HG03103 (cell line): ENCODE measurements around the gene RNF152.

ENCODE experiments used
- ATAC-seq: cut with Tn5 transposase; IDR thresholded peaks from one replicate; pipeline ENCODE4 v1.9.1; 2021; ENCODE audit warnings: low read depth; ENCODE audit not compliant: unreplicated experiment

RNF152 gene

DNA sequence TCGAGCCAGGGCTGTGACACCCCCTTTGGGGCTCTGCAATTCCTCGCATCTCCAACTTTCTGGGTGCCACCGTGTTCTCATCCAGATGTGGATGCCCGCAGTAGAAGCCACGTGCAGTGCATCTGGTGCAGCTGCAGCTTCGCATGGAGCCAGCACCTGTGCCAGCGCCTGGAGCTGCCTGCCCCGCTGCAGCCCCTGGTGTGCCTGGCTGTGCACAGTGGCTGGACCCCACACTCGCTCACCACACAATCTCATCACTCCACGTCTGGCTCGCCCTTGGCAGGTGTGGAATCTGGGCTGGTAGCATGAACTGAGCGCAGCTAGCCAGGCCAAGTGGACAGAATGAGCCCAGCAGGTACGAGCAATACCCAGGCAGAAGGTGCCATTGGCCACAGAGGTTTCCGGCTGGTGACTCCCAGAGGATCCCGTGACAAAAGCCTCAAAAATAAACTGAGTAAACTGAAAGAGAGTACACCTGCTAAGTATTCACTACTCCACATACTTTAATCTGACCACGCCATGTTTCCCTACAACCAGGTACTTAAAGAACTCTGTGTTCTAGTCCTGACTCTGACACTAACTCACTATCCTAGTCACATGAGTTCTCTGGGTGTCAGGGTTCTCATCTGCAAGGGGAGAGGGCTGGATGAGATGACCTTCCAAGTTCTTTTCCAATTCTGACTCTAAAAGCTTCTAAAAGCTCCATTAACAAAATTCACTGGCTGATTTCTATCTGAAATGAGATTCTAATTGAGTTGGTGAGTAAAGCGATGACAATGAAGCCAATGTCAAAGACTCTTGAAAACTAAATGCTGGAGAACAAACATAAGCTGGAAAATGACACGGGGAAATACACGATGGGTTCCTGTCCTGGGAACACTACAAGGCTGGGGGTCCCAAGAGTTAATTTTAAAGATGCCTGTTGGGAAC, 37.1 kb downstream of the RNF152 start:
- ATAC-seq, result no peak

DNA sequence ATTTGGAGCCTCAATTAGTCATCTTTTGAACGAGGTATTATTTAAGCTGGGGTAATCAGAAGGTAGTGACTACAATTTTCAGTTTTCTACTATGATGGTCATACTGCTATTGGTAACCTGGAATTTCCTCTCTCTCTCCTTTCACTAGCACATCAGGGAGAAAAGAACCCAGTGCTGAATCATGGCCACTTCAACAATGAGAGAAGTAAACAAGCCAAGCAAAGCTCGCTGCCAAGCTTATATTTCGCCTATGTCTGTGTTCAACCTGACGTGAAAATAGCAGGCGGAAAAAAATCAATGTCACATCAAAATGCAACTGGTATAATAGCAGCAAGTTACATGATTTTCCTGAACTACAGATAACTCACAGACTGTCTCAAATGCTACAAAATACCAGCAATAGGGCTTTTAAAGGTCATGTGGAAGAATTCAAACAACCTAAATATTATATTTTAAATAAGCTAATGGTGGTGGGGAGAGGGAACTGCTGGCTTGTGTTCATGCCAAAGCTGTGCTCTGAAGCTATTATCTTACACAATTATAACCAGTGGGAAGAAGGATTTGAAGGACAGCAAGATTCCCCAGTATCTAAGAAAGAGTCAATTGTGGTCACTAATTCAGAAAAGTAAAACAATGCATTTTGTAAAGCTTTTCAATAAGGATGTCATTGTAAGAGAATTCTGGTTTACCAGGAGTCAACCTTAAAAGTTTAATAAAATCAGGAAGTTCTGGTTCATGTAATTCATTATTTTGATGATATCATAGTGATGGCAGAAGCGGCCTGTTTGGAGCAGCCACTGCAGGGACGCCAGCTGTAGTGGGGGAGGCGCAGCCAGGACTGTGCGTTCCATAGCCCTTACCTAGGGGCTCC, 38.0 kb downstream of the RNF152 start:
- ATAC-seq, result no peak

DNA sequence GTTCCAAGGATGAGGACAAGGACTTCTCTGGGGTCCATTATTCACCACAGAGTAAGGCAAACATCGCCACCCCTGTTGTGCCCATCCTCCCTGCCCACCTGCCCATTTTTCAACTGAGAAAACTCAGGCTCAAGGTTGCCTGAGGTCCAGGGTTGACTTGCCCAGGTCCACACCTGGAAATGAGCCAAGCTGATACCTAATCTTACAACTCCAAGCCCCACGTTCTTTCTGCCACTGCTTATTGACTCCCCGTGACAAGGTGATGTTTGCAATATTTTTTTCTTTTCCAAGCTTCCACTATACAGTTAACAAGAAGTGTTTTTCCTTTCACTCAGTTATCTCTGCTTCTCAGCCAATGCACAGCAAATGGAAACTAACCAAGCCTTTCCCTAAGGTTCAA, 39.0 kb downstream of the RNF152 start:
- no peak for ATAC-seq

DNA sequence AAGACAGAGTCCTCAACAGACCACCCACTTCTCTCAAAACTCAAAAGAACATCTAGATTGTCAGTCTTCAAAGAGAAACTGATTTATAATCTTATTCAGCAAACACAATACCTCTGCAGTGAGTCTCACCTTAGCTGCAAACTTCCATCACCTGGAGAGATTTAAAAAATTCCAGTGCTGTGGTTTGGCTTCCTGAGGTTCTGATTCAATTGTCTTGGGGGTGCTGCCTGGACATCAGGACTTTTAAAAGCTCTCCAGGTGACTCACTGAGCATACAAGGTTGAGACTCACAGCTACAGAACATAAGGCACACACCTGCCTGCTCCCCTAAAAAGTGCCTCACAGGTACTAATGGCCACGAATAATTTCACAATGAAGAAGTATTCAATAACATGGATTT, 40.3 kb downstream of the RNF152 start:
- no peak for ATAC-seq

DNA sequence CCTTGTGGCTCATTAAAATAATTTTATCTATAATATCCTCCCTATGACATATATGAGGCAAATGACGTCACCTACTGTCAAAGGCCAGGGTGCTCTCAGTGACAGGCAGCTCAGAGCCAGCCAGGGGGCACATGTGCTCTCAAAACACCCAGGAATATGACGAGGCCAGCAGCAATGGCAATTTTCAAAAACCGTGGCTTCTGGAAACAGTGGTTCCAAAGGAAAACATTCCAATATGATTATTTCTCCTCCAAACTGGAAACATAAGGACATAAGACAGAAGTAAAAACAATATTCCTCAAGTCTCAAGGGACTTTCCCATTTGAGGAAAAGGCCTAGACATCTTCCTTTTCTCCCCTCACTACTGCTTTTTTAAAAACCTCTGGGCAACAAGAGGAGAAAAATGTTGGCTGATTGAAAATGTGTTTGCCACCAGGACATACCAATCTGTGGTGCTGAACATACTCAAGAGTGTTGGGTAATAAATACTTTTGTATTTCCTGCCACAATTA, 40.8 kb downstream of the RNF152 start:
- no peak for ATAC-seq

DNA sequence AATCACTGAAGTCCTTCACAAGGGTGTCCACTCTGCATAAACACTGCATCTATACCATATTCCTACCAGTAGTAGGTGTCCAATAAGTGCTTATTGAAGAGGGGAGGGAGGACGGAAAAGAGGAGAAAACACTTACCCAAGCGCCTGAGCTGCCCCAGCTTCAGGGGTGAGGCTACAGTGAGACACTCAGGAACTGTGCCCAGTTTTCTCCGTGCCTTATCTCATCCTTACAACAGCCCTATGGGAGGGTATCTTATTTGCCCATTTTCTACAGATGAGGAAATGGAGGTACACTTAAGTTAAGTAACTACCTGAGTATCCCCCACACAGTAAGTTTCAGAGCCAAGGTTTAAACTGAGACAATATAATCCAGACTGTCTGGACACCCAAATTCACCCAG, 41.5 kb downstream of the RNF152 start:
- no peak for ATAC-seq

DNA sequence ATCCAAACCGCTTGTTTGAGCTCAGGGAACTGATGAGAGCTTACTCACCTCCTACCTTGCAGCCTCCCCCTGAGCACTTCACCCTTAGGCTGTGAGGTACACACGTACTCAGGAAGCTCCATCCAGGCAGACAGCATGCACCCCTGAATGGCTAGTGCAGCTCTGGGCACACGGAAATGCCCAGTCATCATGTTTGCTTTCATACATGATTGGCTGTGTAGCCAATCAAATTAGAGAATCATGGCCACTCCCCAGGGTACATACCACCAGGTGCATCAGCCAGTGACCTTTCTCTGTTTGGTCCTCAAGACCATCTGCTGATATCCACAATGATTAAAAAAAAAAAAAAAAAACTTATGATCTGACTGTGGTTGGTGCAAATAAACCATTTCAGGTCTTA, 42.1 kb downstream of the RNF152 start:
- ATAC-seq, result no peak

DNA sequence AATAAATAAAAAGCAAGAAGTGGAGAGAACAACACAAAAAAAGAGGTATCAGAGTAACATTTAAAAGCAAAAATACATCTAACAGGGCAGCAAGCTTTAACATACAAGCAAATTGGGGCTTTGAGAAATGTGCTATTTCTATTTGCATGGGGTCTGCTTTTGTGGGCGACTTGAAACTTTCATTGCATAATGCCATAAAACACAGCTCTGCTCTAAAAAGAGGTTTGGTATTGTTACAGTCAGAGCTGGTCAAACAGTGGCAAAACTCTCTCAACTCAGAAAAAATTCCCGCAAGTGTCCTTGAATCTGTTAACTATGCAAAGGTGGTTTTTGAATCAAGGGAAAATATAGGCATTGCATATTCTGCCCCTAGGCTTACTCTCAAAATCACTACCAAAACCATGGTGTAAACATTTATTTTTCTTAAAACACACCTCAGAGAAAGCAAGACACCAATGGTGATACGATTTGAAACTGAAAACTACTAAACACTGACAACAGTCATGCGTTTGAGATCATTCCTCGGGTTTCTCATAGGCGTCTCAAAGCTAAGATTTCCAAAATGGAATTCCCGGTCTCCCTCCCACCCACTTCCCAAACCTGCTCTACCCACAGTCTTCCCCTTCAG, 45.5 kb downstream of the RNF152 start:
- no peak for ATAC-seq

DNA sequence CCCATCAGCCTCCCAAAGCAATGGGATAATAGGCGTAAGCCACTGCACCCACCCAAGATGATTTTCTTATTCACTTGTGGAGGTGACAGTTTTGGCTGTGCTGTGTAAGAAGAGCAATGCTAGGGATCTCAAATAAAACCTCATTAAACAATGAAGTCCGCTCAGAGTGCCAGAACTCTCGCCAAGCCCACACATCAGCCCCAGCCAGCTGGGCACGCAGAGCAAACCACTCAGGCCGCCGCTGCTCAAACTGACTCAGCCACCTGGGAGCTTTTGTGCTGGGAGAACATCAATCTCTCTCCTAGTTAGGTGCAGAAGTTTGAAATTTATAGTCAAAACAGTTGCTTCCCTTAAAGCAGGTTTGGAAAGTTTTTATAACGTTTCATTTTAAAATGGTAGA, 47.6 kb downstream of the RNF152 start:
- no peak for ATAC-seq

DNA sequence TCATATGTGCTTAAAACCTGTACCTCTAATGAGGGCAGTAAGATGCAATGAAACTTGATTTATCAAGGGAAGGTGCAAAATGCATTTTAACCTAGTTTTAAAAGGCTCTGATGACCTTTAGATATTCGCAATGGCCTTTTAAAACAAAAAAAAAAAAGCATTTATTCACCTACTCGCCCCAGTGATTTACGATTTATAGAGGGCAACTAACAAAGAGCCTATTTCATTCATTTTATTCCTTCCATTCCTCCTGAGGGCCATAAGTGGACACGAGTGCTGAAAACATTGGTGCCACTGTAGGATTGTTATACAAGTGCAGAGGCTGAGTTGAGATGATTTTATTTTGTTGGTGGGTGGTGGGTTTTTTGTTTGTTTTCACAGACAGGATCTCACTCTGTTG, 48.1 kb downstream of the RNF152 start:
- ATAC-seq, result no peak

DNA sequence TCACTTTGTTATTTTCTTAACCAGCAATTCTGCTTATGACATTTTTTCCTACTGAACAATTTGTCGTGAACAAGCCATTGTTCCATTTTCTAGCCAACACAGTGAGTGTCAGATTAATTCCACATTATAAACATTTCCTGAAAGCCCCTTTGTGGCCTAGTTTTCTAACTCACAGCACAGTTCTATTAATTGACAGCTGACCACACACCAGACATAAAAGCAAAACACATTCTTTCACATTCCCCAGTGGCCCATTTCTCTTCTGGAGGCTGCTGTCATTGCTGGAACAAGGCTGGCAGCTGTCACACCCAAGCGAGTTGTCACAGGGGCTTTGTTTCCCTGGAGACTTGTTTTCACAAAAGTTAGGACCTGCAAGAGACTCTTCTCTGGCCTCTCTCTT, 50.7 kb downstream of the RNF152 start:
- ATAC-seq, result no peak

DNA sequence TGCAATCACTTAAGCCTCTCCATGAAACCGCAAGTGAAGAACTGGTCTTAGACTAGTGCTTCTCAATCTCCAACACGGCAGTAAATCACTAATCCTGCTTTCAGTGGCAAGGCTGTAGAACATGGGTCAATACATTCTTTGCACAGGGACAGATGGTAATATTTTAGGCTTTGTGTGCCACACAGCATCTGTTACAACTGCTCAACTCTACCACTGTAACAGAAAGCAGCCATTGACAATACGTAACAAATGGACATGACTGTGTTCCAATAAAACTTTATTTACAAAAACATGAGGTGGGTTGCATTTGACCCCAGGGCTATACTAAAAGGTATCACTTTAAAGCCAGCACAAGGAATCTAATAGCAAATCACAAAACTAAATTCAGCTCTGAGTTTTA, 51.1 kb downstream of the RNF152 start:
- no peak for ATAC-seq

DNA sequence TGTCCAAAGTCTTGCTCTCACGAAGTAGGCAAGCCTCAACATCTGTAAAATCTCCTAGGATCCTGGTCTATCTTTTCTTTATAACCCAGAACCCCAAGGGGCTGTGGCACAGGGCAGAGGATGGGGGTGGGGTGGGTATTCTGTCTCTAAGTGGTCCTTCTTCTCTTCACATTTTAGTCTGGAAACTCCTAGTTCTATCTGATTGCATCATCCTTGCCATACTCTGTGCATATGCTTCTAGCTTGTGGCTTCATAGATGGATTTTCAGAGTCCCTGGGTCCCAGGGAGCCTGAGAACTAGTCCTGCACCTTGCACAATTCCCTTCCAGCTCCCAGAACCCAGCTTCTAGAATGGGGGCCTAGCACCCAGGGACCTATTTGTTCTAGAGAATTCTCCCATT, 52.5 kb downstream of the RNF152 start:
- no peak for ATAC-seq

DNA sequence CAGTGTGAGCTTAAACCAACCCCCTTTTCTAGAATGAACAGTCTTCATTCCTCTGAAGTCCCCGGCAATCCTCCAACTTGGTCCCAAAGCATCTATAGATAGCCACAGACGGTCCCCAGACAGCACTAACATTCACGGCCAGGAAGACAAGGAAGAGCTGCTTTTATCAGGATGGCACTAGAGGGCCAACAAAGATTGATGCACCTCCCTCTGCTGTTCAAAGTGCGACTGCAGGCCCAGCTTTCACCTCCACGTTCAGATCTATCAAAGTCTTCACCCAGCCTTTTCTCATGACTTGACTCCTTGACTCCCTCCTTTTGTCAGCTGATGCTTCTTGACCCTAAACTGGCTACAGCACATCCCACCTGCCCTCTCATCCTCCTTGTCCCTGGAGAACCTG, 54.3 kb downstream of the RNF152 start:
- no peak for ATAC-seq

DNA sequence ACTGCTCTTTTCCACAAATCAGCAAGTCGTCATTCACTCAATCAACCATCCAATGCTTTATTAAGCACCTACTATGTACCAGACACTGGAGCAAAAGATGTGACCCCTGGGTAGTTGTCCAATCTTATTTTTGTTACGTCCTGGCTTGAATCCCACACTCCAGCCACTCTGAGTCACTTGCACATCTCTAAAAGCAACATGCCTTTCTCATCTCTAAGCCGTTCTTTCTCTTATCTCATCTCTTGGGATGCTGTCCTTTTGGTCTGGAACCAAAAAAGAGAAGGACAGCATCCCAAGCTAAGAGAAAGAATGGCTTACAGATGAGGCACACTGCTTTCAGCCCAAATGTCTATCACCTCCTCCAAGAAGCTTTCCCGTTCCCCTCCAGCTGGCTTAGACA, 58.8 kb downstream of the RNF152 start:
- ATAC-seq, result no peak

DNA sequence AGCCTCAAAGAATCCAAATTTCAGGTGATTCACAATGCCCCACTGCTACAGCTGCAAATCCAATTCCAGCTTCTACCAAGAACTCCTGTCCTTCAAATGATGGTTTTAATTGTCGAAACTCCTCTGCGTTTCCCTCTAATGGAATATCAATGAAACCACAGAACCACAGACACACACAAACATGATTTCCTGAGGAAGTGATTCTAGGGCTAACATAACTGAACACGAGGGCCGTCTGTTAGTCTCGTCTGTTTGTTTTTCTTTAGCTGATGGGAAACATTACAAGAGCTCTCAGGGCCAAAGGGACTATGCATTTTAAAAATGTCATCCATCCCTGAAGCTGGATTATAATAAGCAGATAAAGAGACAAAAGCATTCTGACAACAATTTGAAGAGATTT, 59.4 kb downstream of the RNF152 start:
- ATAC-seq, result no peak

DNA sequence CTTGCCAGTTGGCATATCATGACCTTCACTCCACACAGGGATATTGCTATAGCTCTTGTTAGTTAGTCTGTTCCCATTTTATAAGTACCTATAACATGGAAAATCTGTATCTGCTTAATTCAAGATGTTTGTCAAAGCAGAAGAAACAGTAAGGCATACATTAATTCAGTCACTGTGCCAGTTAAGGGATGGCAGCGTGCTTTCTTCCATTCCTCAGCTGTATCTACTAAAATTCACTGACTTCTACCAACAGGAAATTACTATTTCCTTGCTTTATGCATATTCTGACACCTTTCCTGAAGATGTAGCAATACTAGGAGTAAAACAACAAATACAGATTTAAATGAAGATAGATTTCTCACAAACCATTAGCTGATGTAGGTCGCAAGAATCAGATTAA, 59.9 kb downstream of the RNF152 start:
- no peak for ATAC-seq

DNA sequence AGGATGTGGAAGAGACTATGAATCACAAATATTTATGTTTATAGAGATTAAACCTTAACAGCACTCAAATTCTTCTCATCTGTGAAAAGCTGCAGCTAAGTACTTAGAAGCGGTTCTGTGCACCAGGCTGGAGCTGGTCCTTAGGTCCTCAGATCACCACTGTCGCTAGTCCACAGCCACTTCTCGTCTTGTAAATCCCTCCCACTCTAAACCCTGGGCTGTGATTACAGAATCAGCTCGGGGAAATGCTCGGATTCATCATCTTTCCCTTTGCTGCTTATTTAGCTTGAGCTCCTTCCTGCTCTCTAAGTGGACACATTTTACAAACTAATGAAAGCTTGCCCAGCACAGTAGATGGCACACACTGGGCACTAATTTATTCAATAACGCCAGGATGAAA, 61.7 kb downstream of the RNF152 start:
- ATAC-seq, result no peak

DNA sequence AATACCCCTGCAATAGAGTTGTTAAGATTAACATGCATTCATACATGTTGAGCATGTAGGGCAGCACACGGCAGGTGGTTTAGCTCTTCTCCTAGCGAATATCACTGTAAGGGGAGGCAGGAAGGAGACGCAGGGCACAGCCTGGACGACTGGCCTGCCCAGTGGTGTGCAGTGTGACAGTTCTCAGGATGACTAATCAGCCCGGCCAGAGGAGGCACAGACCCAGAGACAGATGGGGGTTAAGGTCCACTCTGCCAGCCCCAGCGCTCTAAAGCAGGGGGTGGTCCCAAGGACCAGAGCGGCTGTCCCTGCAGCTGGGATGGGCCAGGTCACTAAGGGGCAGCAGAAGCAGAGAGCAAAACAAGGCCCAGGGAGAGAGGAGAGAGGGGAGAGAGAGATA, 63.7 kb downstream of the RNF152 start:
- ATAC-seq, result no peak

DNA sequence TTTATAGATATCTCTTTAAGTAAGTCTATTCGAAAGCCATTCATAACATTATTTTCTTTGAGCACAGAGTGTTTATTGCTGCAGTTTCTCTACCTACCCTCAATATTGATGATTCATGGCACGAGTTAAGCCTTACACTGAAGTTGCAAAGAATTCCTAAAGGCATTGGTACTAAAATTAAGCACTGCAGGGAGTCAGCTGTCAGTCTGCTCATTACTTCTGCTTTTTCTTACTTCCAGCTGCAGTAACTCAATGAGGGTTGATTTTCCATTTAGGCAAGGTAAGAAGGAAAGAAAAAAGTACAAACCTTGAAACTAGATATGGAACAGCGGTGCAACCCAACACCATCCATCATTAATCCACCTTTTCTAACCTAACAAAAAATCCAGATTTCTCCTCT, 65.2 kb downstream of the RNF152 start:
- no peak for ATAC-seq

DNA sequence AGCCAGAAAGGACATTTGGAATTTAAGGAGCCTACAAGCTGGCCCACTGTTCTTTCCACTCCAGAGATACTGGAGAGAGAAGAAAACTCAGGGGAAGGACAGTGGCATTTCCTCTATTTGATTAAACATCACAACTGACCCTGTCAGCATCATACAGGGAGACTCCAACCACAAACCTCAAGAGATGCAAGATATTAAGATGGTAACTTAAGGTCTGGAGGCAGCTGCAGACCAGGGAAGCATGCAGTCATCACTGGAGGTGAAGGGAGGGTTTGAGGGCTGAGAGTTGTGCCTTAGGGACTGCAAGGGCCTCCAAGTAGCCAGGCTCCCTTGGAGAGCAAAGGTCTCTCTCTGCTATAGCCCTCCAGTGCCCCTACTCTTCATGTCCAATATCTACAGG, 67.4 kb downstream of the RNF152 start:
- no peak for ATAC-seq
